HAP-1 (cell line): Measurements from ENCODE around the gene C9orf43.
A peak's percentile ranks its signal among the peaks of the same experiment; 100 is the strongest.
"Not testable (repeated sequence)": the region's sequence is repeated elsewhere in the genome, so short reads cannot be mapped to it uniquely, and the experiment has no call there.

Experiments
- DNase-seq, 2 experiments: peaks; one replicate each; pipeline ENCODE4 v3.0.0-alpha.2; 2016 to 2020; ENCODE audit warnings: low spot score in 2 of 2
- H3K27me3 ChIP-seq: fragments of 250-450 bp; sonication (Bioruptor Pico); 2 replicates; pipeline ENCODE4 v1.5.1; 2020; ENCODE audit warnings: low read depth, mild to moderate bottlenecking, moderate library complexity
- H3K36me3 ChIP-seq: fragments of 250-450 bp; sonication (Bioruptor Pico); replicated peaks from 2 replicates; pipeline ENCODE4 v1.5.1; 2020; ENCODE audit warnings: mild to moderate bottlenecking
- H3K4me1 ChIP-seq: fragments of 250-450 bp; sonication (Bioruptor Pico); 2 replicates; pipeline ENCODE4 v1.5.1; 2020; ENCODE audit warnings: mild to moderate bottlenecking
- H3K4me3 ChIP-seq: fragments of 250-450 bp; sonication (Bioruptor Pico); 2 replicates; pipeline ENCODE4 v1.5.1; 2020; ENCODE audit warnings: mild to moderate bottlenecking, moderate library complexity
- H3K9me3 ChIP-seq: fragments of 250-450 bp; sonication (Bioruptor Pico); 2 replicates; pipeline ENCODE4 v1.5.1; 2020; ENCODE audit warnings: mild to moderate bottlenecking, moderate library complexity
- in situ Hi-C: fragments of 300-500 bp; cut with MboI; formaldehyde crosslinking; loops from 3 replicates; pipeline ENCODE4 v1.14.3; 2020; ENCODE audit warnings: low sequenced_read_pairs, inconsistent platforms, mixed read lengths

The C9orf43 gene

GRCh38 chr9:113375057-113376023 lies 35.2 kb upstream of the C9orf43 start:
- no peaks in the 10 kb centered on the region for H3K9me3 ChIP-seq
- no peak for DNase-seq
- in situ Hi-C loops, result no loop called here
- no peaks in the 10 kb centered on the region for H3K27me3 ChIP-seq
- H3K36me3 ChIP-seq, result peaks cover 12% of the 10 kb centered on the region
- H3K4me1 ChIP-seq, result peaks cover 7% of the 10 kb centered on the region; the same call in 1 of the 2 replicates
- H3K4me3 ChIP-seq, result peak overlapping the region; percentile 95

- Histone ChIP-seq H3K4me3 (peak within 1 kb of the TSS; percentile 95), H3K27me3 (no peaks in the 10 kb centered on the region), H3K9me3 (no peaks in the 10 kb centered on the region), H3K4me1 (peaks cover 7% of the 10 kb centered on the region; the same call in 1 of the 2 replicates), H3K36me3 (peaks cover 12% of the 10 kb centered on the region)
- in situ Hi-C loops, result no loop called here
- peak; percentile 86 to 91 for DNase-seq
Measured at GRCh38 chr9:113376634-113377567, 33.6 kb upstream of the C9orf43 start, which contains the start of gene HDHD3. Gene HDHD3 (minus strand): TSS chr9:113376986. CDS start chr9:113374354, 2,632 bp downstream.

- in situ Hi-C loops, H3K9me3 ChIP-seq, H3K36me3 ChIP-seq, DNase-seq, H3K27me3 ChIP-seq, H3K4me1 ChIP-seq, H3K4me3 ChIP-seq: not testable (repeated sequence)
Measured at GRCh38 chr9:113379094-113379828, 31.3 kb upstream of the C9orf43 start.

DNA sequence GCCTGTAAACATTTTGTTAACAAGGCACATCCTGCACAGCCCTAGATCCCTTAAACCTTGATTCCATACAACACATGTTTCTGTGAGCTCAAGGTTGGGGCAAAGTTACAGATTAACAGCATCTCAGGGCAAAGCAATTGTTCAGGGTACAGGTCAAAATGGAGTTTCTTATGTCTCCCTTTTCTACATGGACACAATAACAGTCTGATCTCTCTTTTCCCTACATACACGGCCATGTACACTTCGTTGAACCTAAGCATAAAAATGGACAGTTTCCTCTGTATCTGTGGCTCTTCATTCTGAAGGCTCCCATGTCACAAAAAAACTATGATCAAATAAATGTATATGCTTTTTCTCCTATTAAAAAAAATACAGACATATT lies 30.7 kb upstream of the C9orf43 start:
- H3K27me3 ChIP-seq, H3K36me3 ChIP-seq, H3K4me1 ChIP-seq, H3K9me3 ChIP-seq, H3K4me3 ChIP-seq, in situ Hi-C loops, DNase-seq: not testable (repeated sequence)

- in situ Hi-C loops, result no loop called here
- no peak for DNase-seq
- no peaks in the 10 kb centered on the region for H3K36me3 ChIP-seq
- no peak overlapping the region for H3K4me3 ChIP-seq
- 0 out of 2 replicates have a peak, but pooled peaks cover 3% of the 10 kb centered on the region for H3K4me1 ChIP-seq
- H3K9me3 ChIP-seq, result no peaks in the 10 kb centered on the region
- no peaks in the 10 kb centered on the region for H3K27me3 ChIP-seq
Measured at GRCh38 chr9:113380869-113381378, 29.6 kb upstream of the C9orf43 start.

DNA sequence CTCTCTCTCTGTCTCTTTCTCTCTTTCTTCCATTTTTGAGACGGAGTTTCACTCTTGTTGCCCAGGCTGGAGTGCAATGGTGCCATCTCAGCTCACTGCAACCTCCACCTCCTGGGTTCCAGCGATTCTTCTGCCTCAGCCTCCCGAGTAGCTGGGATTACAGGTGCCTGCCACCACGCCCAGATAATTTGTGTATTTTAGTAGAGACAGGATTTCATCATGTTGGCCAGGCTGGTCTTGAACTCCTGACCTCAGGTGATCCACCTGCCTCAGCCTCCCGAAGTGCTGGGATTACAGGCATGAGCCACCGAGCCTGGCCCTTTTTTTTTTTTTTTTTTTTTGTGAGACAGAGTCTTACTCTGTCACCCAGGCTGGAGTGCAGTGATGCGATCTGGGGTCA lies 29.1 kb upstream of the C9orf43 start:
- H3K4me1 ChIP-seq, DNase-seq, H3K36me3 ChIP-seq, in situ Hi-C loops, H3K27me3 ChIP-seq, H3K9me3 ChIP-seq, H3K4me3 ChIP-seq: not testable (repeated sequence)

- Histone ChIP-seq H3K36me3 (no peaks in the 10 kb centered on the region), H3K9me3 (no peaks in the 10 kb centered on the region), H3K4me1 (0 out of 2 replicates have a peak, but pooled peaks cover 3% of the 10 kb centered on the region), H3K27me3 (no peaks in the 10 kb centered on the region), H3K4me3 (no peak overlapping the region)
- no peak for DNase-seq
- in situ Hi-C loops, result no loop called here
Measured at GRCh38 chr9:113381909-113382411, 28.6 kb upstream of the C9orf43 start.

DNA sequence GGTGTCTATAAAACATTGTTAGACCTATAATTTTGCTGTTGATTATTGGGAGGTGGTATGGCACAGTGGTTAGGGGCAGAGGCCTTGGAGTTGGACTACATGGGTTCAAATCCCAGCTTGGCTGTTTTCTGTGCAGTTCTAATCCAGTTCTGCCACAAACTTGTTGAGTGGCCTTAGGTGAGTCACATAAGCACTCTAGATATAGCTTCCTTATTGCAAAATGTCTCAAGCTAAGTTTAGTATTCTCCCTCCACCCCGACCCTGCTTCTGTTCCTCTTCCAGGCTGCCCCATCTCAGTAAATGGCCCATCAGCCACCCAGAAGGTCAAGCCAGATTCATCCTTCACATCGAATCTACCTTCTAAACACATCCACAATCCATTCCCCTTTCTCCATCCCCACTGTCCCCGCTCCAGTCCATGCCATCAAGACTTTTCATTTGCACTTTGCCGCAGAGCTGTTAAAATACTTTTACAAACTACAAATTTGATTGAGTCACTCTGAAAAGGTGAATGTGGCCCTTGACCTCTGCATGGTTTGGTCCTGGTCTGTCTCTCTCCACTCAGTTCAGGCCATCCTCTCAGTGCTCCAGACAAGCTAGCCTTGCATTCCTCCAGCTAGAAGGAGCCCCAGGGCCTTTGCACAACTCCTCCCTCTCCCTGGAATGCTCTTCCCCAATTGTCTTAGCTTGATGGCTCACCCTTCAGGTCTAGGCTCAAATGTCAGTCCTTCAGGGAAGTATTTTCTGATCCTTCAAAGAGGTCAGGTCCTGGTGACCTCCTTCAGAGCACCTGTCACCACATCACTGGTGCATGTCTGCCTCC lies 23.8 kb upstream of the C9orf43 start:
- in situ Hi-C loops, result no loop called here
- DNase-seq, result no peak
- H3K9me3 ChIP-seq, result no peaks in the 10 kb centered on the region
- no peaks in the 10 kb centered on the region for H3K4me1 ChIP-seq
- H3K4me3 ChIP-seq, result no peak overlapping the region
- H3K27me3 ChIP-seq, result no peaks in the 10 kb centered on the region
- H3K36me3 ChIP-seq, result peaks cover 6% of the 10 kb centered on the region

- Histone ChIP-seq H3K36me3 (peaks cover 6% of the 10 kb centered on the region), H3K4me3 (no peak overlapping the region), H3K9me3 (no peaks in the 10 kb centered on the region), H3K4me1 (no peaks in the 10 kb centered on the region), H3K27me3 (no peaks in the 10 kb centered on the region)
- DNase-seq, result no peak
- in situ Hi-C loops, result no loop called here
Measured at GRCh38 chr9:113387560-113388230, 22.9 kb upstream of the C9orf43 start.

DNA sequence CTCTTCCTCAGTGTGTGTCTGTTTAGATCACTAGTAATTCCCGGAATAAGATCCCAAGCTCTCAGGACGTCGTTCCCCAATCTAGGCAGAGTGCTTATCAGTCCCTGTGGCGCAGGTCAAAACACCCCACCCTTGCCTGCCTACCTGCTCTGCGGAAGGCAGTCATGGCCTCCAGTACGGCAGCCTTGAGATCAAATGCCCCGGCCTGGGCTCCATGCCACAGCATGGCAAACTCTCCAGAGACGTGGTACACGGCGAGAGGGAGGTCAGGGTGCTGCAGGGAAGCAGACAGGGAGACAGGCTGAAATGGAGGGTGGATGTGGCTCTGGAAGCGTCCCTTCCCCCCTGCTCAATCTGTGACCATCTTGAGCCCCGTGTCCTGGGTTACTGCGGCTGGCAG lies 21.7 kb upstream of the C9orf43 start:
- Histone ChIP-seq H3K9me3 (no peaks in the 10 kb centered on the region), H3K4me3 (no peak overlapping the region), H3K27me3 (no peaks in the 10 kb centered on the region), H3K4me1 (no peaks in the 10 kb centered on the region), H3K36me3 (peaks cover 6% of the 10 kb centered on the region)
- in situ Hi-C loops, result no loop called here
- DNase-seq, result no peak

GRCh38 chr9:113389451-113389850 lies 21.1 kb upstream of the C9orf43 start:
- in situ Hi-C loops, result no loop called here
- Histone ChIP-seq H3K4me1 (no peaks in the 10 kb centered on the region), H3K36me3 (peaks cover 6% of the 10 kb centered on the region), H3K4me3 (no peak overlapping the region), H3K9me3 (no peaks in the 10 kb centered on the region), H3K27me3 (no peaks in the 10 kb centered on the region)
- no peak for DNase-seq
